ENCODE results near the gene SH2D2A.

The SH2D2A gene

GRCh38 chr1:156849151-156849496 lies 32.5 kb upstream of the SH2D2A start:
- no peak for DNase-seq
- in situ Hi-C loops (cut with HindIII; ENCODE audit: low pct_ligation_motif_present, low pct_unique_long_range_greater_than_20kb, low sequenced_read_pairs), result no loop called here

DNA sequence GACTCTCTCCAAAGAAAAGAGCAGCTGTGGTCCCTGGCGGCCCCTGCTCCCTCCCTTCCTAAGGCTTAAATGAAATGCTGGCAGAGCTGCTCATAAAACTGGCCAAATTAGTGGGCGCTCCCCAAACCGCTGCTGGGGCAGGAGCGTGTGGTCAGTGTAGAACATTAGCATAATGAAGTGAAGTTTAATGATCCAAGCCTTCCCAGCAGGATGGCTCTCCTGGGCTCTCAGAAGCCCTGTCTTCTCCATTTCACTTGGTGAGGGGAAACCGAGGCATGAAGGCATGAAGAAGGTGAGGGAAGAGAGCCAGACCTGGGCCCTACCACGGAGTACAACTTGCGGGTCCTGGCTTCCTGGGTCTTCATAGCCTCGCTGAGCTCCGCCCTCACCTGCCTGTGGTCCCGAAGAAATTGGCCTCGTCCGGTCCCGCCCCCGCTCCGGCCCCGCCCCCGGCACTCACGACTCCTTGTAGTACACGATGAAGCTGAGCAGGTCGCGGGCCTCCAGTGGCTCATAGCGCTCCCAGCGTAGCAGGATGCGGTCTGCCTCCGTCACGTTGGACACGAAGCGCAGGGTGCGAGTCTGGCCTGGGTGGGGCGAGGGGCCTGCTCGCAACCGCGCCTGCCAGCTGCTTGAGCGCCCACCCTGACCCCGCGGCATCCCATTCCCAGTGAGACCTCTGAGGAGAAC lies 32.0 kb upstream of the SH2D2A start:
- in situ Hi-C loops (cut with HindIII; ENCODE audit: low pct_ligation_motif_present, low pct_unique_long_range_greater_than_20kb, low sequenced_read_pairs), result no loop called here
- DNase-seq, result no peak

DNA sequence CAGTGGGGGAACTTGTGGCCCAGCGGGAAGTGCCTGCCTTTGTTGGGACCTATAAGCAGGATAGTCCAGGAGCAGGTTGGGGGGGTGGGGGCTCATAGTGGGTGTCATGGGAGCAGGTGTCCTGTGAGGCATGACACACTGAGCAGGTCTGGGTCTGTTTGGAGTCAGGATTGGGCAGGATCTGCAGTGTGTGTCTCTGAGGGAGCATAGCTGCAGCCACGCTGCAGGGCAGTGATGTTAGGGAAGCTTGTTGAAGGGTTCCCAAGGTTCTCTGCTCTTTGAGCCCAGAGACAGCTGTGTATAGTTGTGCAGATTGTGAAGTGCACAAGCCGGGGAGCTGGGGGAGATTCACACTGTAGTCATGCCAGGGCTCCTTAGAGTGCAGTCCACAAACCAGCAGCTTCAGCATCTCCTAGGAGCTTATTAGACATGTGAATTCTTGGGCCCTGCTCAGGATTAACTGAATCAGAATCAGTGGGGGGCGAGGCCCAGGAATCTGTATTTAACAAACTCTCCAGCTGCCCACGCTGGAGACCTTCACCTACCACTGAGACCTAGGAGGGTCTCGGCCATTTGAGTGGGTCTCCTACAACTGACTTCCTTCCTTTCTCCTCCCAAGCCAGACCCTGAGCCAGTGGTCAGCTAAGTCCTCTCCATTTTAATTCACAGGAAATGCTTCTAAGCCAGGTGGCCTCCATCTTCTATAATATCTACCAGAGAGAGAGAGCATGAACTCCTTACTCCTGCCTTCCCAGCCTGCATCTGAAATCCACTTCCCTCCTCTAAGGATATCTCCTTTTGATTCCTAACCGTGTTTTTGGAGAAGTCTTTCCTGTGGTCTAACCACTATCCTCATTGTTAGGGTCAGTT lies 31.2 kb upstream of the SH2D2A start:
- in situ Hi-C loops (cut with HindIII; ENCODE audit: low pct_ligation_motif_present, low pct_unique_long_range_greater_than_20kb, low sequenced_read_pairs), result no loop called here

DNA sequence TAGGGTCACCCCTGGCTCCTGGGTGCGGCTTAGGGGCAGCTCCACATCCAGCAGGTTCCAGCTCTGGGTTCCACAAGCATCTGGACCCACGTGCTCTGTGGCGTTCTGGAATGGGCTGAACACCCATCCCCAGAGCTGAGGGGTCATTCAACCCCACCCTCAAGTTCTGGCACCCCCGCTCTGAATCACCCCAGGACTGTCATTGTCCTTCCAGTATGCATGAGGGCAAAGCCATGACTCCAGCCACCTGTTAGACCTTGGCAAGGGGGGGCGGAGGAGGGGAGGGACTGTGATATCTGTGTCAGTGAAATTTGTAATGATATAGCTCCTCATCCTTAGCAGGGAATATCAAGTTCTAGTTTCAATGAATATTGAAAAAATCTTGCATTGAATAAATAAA lies 30.0 kb upstream of the SH2D2A start:
- DNase-seq, result no peak
- in situ Hi-C loops (cut with HindIII; ENCODE audit: low pct_ligation_motif_present, low pct_unique_long_range_greater_than_20kb, low sequenced_read_pairs), result no loop called here

More for the DNA sequence above, 31.2 kb upstream of the SH2D2A start:
- DNase-seq, result no peak

DNA sequence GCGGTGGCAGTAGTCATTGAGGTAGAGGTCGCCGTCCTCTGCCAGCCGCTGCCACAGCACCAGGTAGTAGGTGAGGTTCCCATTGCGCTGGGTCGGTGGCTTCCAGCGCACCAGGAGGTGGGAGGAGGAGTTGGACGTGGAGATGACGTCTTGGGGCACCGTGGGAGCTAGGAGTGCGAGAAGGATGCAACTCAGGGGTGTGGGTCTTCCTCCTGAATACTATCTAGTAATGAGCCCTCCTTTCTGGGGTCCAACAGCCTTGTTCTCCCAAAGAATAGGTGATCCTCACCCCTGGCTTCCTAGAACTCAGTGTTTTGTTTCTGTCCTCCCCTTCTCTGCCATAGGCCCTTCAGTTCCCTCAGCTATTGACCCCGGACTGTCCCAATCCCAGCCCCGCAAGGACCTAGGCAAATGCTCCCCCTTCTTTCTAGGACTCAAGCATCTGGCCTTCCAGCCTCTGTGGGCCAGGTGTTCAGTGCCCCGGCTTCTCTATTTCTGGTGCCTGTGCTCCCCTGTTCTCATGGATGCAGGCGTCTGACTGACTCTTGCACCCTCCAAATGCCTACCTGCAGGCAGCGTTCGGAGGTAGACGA lies 29.4 kb upstream of the SH2D2A start:
- DNase-seq, result no peak
- in situ Hi-C loops (cut with HindIII; ENCODE audit: low pct_ligation_motif_present, low pct_unique_long_range_greater_than_20kb, low sequenced_read_pairs), result no loop called here

- in situ Hi-C loops (cut with HindIII; ENCODE audit: low pct_ligation_motif_present, low pct_unique_long_range_greater_than_20kb, low sequenced_read_pairs), result no loop called here
- no peak for DNase-seq
These were observed 28.7 kb upstream of the SH2D2A start for GRCh38 chr1:156845055-156845952.

- in situ Hi-C loops (cut with HindIII; ENCODE audit: low pct_ligation_motif_present, low pct_unique_long_range_greater_than_20kb, low sequenced_read_pairs), result no loop called here
- no peak for DNase-seq
These were observed 28.0 kb upstream of the SH2D2A start for GRCh38 chr1:156844638-156845037.

- DNase-seq, result no peak
- in situ Hi-C loops (cut with HindIII; ENCODE audit: low pct_ligation_motif_present, low pct_unique_long_range_greater_than_20kb, low sequenced_read_pairs), result no loop called here
These were observed 27.5 kb upstream of the SH2D2A start for GRCh38 chr1:156844102-156844501.

GRCh38 chr1:156842618-156843300 lies 26.1 kb upstream of the SH2D2A start:
- in situ Hi-C loops (cut with HindIII; ENCODE audit: low pct_ligation_motif_present, low pct_unique_long_range_greater_than_20kb, low sequenced_read_pairs), result no loop called here
- no peak for DNase-seq

DNA sequence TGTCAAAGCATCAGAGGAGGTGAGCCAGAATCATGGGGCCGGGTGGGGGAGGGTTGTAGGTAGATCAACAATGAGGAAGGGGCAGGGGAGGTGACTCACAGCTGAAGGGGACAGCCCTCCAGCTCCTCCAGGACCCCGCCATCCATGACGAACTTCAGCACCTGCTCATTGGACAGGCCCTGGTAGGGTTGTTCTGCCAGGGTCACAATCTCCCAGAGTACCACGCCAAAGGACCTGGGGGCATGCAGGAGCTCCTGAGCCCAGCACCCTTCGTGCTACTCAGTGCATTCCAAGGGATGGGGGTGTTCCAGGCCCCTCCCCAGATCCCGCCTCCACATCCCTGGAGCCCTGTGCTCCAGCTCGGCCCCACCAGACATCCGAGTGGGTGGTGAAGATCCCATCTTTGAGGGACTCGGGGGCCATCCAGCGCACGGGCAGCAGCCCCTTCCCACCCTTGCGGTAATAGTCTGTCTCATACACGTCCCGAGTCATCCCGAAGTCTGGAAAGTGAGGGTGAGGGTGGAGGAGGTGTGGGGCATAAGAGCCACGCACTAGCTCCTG lies 24.7 kb upstream of the SH2D2A start:
- DNase-seq, result no peak
- in situ Hi-C loops (cut with HindIII; ENCODE audit: low pct_ligation_motif_present, low pct_unique_long_range_greater_than_20kb, low sequenced_read_pairs), result no loop called here

GRCh38 chr1:156840898-156841279 lies 24.2 kb upstream of the SH2D2A start:
- no peak for DNase-seq
- in situ Hi-C loops (cut with HindIII; ENCODE audit: low pct_ligation_motif_present, low pct_unique_long_range_greater_than_20kb, low sequenced_read_pairs), result no loop called here

DNA sequence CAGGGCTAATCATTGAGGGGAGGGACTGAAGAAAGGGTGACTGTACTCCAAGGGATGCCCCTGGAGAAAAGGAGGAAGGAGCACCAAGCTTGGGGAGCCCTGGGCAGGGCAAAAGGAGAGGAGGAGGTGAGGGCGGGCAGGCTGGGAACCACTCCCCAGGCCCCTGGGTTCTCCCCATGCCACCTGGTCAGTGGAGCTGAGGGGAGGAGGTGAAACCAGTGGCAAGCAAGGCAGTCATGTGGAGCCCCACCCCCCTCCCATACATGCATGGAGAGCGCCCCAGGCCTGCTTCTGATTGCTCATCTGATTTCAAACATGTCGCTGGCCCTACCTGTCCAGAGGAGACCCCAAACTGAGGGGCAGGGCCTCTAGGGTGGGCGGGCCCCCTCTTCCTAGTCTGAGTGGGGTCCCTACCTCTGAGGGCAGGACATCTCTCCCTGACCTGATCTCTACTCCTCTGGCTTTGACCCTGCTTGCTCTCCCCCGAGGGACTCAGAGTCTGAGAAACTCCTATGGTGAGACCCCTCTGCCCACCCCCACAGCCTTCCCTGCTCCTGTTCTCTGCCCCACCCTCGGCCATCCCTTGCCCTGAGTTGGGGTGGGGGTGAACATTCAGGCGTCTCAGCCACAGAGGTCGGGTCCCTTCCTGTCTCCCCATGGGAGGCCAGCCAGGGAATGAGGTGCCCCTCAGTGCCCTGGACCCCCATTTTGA lies 23.7 kb upstream of the SH2D2A start:
- in situ Hi-C loops (cut with HindIII; ENCODE audit: low pct_ligation_motif_present, low pct_unique_long_range_greater_than_20kb, low sequenced_read_pairs), result no loop called here
- no peak for DNase-seq

DNA sequence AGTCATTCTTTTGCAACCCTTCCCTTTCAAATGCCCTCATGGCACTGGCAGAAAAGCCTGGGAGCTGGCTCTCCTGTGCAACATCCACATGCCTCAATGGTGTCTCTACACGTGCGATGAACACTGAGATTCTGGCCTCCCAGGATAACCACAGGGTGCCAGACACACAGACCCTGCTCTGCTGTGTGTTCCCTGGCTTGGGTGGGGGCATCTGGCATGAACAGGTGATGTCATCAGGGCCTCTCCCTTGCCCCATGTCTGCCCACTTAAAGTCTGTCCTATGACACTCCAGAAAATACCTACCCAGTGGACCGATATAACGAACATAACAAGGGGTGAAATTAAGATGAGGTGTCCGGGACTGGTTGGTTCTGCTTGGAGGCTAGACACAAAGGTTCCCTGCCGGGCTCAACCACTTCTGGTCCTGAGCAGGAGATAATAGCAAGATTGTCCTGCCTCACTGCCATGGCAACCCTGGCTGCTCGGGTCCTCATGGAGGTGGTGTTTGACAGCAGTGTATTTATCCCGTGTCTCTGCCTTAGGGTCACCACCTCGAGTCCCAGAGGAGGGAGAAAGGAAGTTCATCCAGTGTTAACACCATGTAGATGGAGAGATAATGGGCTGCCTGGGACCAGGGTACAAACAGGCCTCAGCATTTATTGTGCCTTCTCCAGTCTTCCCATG lies 22.9 kb upstream of the SH2D2A start:
- in situ Hi-C loops (cut with HindIII; ENCODE audit: low pct_ligation_motif_present, low pct_unique_long_range_greater_than_20kb, low sequenced_read_pairs), result no loop called here
- no peak for DNase-seq

DNA sequence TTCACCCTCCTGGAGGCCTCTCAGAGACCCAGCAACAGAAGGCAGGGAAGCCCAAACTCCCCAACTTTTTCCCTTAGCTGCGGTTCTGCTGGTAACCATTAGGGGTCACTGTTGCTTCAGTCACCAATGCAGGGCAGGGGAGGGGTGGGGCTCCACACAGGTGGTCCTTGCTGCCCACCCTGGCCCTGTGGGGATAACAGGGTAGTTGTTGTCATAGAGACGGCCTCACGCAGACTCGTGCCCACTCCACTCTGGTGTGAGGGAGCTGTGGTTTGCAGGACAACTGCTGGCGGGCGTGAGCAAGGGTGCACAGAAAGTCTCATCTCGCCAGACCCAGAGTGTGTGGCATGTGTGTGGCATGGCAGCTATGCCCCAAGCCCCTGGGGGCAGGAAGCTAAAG lies 22.3 kb upstream of the SH2D2A start:
- in situ Hi-C loops (cut with HindIII; ENCODE audit: low pct_ligation_motif_present, low pct_unique_long_range_greater_than_20kb, low sequenced_read_pairs), result no loop called here
- peak; percentile 34 for DNase-seq

DNA sequence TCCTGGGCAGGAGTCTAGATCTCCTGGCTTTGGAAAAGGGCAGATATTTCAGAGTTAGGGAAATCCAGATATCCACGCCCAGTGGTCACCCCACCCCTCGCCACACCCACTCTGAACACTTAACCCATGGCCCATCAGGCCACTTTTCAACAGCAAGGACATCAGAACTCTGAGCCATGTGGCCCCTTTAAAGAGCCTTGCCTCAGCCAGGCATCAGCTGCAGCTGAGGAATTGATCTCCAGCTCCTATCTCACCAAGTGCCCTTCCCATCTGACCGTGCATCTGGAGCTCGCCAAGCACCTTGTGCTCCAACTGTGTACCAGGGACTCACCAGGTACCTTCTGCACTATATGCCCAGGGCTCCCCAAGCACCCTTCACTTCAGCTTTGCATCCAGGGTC lies 20.2 kb upstream of the SH2D2A start:
- in situ Hi-C loops (cut with HindIII; ENCODE audit: low pct_ligation_motif_present, low pct_unique_long_range_greater_than_20kb, low sequenced_read_pairs), result no loop called here

DNA sequence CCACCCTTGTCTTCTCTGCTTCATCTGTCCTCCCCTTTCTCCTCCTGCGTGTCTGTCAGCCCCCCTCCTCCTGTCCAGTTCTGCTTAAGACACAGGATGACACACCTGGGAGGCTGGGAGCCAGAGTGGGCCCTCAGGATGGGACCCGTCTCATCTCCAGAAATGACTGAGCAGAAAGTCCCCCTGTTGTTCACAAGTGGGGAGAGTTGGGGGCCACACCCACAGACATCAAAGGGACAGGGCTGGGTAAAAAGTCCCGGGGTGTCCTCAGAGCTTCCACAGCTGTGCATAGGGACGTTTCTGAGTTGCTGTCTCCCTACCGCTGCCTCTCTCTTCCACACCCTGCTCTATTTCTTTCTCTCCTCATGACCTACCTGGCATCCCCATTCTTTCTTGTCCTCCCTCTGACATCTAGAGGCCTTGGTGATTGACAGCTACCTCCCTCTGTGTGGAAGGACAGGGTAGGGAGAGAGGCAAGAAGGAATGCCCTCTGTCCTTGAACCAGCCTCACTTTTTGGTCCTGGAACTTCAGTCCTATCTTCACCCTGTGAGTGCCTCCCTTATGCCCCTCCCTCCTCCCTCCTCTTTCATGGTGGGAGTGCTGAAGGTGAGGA lies 19.5 kb upstream of the SH2D2A start:
- in situ Hi-C loops (cut with HindIII; ENCODE audit: low pct_ligation_motif_present, low pct_unique_long_range_greater_than_20kb, low sequenced_read_pairs), result no loop called here
- DNase-seq, result no peak

More for the DNA sequence above, 20.2 kb upstream of the SH2D2A start:
- no peak for DNase-seq

- in situ Hi-C loops (cut with HindIII; ENCODE audit: low pct_ligation_motif_present, low pct_unique_long_range_greater_than_20kb, low sequenced_read_pairs), result no loop called here
- no peak for DNase-seq
These were observed 17.7 kb upstream of the SH2D2A start for GRCh38 chr1:156834322-156834721.

All from ACHN (cell line).